HG03460 (cell line): ENCODE results near the gene GARIN5B.
"Not testable (repeated sequence)": the region's sequence is repeated elsewhere in the genome, so short reads cannot be mapped to it uniquely, and the experiment has no call there.

Experiments used
- ATAC-seq: cut with Tn5 transposase; IDR thresholded peaks from one replicate; pipeline ENCODE4 v1.9.1; 2021; ENCODE audit not compliant: unreplicated experiment

The GARIN5B gene

DNA sequence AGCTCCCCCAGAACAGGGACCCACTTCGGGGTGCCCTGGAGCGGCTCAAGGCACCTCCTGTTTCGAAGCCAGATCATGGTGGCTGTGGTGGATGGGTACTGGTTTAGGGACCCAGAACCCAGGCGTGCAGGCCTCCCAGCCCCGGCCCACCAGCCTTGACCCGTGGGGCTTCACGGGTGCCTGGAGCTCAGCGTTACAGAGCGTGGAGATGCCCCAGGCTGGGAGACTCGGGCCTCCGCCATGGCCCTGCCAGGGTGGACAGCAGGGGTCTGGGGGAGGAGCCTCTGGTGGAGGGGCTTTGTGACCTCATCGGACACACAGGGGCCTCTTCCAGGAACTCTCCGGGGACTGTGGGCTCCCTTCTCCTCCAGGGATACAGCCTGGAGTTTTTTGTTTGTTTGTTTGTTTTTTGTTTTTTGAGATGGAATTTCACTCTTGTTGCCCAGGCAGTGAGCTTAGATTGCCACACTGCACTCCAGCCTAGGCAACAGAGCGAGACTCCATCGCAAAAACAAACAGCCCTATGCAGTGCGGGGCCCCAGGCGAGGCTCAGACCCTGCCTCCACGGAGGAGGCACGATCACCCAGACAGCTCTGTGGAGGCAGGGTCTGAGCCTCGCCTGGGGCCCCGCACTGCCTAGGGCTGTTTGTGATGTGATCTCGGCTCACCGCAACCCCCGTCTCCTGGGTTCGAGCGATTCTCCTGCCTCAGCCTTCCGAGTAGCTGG, at the start of gene GARIN5B:
Gene GARIN5B, minus strand, starts transcription at position 271 of the 727 bp plus-strand sequence. Its CDS starts 194 bp downstream, at position 77.
- ATAC-seq = no peak

DNA sequence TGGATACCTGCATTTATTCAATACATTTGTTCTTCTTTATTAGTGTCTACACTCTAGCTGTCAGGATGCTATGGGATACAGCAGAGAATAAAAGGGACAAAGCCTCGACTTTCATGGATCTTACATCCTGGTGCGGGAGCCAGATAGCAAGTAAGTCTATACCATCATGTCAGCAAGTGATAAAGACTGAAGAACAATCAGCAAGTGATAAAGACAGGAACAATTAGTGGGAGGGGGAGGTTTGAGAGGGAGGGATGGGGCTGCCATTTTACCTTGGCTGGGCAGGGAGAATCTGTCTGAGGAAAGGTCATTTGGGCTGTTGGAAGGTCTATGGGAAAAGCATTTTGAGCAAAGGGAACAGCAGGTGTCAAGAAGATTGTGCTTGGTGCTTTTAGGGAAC, 47.1 kb upstream of the GARIN5B start:
- no peak for ATAC-seq

DNA sequence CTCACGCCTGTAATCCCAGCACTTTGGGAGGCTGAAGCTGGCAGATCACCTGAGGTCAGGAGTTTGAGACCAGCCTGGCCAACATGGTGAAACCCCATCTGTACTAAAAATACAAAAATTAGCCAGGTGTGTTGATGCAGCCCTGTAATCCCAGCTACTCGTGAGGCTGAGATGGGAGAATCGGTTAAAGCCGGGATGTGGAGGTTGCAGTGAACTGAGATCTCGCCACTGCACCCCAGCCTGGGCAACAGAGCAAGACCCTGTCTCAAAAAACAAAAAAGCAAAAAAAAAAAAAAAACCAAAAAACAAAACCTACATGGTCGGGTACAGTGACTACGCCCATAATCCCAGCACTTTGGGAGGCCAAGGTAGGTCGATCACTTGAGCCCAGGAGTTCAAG, 46.1 kb upstream of the GARIN5B start:
- not testable (repeated sequence) for ATAC-seq

DNA sequence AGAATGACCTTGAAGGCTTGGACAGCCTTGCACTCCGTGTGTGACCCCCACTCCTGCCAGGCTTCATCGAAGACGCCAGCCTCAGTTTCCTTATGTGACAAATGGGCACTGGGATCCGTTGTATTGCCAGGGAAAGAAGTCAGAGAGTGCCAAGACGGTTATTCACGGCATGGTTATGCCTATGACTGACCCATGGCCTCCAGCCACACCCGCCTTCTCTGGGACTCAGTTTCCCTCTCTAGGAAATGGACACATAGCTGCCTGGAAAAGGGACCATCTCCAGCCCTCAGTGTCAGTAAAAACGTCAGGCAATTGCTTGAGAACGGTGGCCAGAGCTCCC, 45.4 kb upstream of the GARIN5B start:
- ATAC-seq = no peak

DNA sequence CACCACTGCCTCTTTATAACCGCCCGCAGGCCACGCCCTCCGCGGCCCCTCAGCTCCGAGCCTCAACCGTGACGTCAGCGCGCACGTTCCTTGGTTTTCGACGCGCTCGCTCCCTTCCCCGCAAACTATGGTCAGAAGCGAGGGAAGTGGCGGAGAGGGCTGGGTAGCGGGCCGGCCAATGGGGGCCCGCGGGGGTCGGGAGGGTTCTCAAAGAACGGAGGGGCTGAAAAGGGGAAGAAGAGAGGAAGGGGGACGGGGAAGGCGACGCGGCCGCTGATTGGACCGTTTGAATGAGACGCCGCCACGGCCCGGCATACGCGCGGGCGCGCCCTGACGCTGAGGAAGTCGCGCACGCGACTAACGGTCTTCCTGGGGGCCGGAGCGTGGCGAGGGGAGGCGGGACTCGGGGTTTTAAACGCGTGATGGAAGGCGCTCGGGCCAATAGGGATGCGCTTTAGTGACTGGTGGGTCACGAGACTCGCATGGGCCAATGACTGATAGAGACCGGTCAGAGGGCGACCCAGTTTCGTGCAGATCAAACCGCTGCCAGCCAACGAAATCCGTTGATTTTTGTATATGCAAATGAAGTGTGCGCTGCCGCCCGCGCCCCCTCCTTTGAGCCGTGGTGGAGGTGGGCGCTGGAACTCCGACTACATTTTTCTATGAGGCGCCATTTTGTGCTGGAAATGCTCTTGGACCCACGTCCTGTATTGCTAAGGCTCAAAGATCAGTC, 44.9 kb upstream of the GARIN5B start:
- peak; percentile 81 for ATAC-seq

DNA sequence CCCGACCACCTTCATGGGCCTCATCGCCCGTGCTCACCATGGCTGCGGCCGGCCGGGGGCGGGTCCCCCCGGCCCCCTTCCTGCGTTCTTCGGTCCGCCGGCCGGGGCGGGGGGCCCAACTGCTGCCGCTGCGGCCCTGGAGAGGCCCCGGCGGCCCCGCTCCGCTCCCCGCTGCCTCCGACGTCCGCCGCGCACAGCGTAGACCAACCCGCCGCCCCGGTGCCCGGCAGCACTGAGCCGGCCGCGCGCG, 44.4 kb upstream of the GARIN5B start, which contains the start of gene UBE2S:
Gene UBE2S, minus strand, starts transcription at position 239 of the 250 bp plus-strand sequence. Its CDS starts 199 bp downstream, at position 40.
- not testable (repeated sequence) for ATAC-seq

DNA sequence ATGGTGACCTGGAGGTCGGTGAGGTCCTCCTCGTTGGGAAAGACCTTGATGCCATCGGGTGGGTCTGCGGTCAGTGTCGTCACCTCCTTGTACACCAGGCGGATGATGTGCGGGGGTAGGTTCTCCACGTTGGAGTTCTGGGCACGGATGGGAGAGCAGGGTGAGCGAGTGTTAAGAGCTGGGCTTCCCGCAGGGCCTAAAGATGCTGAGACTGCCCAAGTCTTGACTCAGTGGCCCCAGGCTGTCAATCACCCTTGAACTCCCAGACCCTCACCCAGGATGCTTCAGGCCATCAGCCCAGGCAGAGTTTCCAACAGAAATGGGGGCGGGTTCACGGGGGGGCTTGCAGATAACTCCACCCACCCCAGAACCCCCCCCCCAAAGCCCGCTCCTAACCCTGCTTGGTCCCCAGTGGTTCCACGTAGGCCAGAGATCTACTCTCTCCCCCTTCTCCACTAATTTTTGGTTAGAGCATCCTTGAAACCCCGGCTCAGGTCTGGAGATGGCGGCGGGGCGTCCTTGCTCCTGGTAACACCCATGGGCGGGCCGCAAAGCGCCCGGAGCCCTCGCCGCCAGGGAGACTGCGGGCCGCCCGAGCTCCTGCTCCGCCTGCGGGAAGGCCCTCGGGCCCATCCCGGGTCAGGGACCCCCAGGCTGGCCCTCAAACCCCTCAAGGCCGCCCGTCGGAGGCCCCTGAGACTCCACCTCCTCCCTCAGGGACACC, 43.9 kb upstream of the GARIN5B start:
- ATAC-seq = peak; percentile 3

DNA sequence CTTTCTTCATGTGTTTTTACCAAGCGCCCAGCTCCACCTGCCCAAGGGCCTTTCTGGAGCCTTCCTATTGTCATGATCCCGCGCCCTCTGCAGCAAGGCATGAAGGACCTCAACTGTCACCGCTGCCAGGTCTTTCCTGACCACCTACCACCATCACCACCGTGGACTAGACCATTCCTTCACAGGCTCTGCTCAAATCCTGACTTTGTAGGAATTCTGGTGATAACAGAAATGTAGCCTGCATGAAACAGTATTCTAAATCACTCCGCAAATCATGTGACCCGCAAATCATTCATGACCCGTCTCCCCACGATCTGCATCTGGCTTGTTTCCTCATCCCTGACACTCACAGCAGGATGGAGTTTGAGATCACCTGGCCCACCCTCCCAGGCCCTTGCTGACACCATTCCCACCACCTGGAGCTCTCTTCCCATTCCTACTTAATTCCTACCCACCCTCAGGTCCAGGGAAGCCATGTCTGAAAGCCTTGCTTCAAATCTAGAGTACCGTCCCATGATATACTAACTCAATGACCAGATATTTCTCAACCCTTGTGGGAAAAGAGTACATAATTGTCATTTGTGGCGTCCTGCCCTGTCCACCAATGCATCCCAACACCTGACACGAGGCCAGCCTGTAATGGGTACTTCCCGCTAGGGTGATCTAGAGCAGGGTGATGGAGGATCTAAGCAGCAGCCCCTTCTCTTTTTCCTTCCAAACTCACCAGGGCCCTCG, 43.2 kb upstream of the GARIN5B start:
- no peak for ATAC-seq

DNA sequence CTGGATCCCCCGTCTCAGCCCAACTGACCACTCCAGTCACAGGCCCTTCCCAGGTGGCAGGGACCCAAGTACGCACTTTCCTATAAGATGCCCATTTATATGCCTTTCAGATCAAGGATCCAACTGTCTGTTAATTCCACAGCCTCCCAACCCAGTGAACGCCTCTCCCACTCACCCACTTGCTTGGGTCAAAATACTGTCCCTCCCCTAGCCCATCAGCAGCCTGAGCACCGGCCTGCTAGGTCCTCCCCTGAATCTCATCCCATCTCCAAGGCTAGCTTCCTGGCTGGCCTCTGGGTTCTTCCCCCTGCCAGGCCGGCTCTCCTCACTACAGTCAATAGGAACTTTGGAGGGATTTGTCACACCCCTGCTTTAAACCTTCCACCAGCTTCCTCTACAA, 42.6 kb upstream of the GARIN5B start:
- no peak for ATAC-seq

DNA sequence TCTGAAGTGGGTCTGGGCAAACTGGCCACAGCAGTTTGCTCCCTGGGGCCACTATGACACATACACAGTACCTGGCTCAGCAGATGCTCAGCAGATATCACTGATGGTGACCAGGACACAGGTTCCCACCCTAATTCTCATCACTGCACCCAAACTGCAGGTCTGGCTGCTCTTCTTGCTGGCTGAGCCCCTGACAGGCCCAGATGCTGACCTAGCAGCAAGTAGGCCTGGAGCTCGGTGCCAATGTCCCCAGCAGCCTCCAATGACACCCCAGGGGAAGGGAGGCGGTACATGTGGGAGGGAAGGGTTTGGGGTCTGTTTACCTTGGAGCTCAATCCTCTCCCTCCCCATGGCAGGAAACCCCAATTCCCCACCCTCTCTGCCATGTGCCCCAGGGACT, 39.4 kb upstream of the GARIN5B start:
- no peak for ATAC-seq

DNA sequence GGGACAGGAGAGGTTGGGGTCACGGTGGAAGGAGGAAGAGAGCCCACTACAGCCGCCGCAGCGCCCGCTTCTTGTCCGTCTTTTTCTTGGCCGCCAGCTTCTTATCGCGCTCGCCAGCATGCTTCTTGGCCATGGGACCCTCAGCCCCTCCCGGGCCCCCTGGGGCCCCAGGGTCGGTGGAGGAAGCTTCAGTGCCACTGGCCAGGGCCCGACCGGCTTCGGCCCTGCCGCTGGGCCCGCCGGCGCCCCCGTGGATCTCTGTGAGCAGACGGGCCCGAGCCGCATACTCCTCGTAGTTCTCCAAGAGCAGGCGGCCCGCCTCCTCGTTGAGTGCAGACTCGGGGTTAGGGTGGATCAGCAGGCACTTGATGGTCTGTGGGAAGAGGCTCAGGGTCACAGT, 38.3 kb upstream of the GARIN5B start:
- not testable (repeated sequence) for ATAC-seq

DNA sequence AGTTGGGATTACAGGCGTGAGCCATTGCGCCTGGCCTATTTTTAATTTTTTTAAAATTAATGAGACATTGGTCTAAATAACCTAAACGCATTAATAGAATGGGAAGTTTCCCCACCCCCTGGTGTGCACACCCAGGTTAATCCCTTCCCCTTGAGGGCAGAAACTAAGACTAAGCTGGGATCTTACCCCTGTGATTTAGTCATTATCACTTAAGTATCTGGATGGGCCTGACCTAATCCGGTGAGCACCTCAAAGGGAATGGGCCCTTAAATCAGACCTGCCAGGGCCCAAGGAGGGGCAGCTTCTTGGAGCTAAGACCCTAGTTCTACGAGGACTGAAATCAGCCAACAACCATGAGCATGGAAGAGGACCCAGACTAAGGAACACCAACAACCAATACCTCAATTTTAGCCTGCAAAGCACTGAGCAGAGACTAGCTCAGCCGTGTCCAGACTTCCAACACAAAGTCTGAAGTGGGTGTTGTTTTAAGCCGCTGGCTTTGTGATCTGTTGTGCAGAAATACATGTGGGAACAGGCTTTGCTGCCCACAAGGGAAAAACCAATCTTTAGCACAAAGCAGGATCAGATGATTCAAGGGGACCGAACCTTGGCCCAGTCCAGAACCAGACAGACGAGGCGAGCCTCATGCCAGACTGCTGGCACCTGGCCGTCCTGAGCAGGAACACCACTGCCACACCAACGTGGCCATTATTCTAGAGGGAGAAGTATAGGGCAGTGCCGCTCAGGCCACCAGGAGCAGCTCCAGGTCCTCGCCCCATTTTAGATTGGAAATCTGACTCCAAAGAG, 37.4 kb upstream of the GARIN5B start:
- no peak for ATAC-seq

DNA sequence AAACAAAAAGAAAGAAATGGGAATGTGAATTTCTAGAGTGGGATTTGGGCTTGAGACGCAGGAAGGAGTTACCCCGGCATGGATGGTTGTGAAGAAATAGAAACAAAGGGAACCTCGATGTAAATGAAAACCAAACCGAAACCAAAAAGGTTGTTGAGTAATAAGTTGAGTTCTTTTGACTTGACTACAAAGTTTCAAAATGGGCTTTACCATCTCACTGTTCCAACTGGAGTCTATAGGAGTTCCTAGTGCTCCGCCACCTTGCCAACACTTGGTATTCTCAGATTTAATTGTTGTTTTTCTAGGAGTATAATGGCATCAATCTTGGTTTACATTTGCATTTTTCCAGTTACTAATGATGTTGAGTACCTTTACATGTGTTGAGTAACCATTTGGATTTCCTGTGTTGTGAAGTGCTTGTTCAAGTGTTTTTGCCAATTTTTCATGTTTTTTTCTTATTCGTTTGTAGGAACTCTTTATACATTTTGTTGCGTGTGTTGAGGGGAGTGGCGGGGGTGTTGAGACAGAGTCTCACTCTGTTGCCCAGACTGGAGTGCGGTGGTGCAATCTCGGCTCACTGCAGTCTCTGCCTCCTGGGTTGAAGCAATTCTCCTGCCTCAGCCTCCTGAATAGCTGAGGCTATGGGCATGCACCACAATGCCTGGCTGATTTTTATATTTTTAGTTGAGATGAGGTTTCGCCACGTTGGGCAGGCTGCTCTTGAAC, 35.3 kb upstream of the GARIN5B start:
- ATAC-seq = no peak

DNA sequence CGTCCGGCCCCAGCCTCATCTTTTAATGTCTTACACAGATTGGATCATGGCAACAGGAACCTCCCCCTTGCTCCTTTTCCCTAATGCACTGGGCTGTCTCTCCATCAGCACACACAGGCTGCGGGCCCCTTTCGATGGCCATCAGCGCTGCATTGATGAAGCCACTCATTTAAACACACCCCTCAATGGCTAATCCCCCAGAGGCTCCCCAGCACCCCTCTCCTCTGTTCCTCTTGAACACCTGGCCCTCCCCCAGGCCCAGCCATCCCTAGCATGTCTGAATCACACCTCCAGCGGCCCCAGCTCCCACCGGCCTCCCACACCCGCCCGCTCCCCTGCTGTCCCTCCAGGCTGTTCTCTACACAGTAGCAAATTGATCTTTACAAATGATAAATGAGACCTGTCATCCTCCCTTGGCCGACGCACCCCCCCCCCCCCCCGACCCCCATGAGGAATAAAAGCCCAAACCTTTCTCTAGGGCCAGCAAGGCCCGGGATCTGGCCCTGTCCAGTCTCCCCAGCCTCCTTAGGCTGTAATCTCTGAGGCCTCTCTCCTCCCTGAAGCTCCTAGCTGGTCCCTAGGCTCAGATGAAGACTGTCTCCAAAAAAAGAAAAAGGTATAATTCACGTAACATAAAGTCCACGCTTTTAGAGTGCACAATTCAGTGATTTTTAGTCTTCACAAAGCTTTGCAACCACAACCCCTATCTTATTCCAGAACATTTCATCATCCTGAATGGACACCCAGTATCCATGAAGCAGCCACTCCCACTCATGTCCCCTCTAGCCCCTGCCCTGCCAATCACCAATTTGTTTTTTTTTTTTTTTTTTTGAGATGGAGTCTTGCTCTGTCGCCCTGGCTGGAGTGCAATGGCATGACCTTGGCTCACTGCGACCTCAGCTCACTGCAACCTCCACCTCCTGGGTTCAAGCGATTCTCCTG, 30.0 kb upstream of the GARIN5B start:
- no peak for ATAC-seq

DNA sequence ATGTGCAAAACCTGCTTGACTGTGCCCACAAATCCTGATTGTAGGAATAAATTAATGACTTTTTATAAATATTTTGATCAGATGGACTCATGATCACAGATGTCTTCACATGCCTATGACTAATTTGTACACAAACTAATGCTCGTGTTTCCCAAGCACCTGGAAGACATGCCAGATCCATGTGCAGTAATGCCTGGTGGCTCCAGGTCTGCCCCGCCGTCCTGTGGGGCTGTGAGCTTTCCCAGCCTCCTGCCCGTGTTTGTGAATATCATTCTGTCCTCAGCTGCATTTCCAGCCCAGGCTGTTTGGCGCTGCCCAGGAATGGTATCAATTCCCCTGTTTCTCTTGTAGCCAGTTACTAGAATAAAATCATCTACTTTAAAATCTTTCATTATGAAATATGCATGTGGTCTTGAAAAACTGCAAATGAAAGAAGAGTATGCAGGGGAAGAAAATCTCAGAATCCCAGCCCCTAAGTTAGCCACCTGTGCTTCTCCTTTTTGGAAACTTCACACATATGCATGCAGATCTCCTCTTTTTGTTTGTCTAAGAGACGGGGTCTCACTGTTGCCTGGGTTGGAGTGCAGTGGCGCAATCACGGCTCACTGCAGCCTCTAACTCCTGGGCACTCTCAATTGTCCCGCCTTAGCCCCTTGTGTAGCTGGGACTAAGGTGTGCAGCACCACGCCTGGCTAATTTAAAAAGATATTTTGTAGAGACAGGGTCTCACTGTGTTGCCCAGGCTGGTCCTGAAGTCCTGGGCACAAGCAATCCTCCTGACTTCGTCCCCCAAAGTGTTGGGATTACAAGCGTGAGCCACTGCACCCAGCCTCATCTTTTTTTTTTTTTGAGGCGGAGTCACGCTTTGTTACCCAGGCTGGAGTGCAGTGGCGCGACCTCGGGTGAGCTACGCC, 28.9 kb upstream of the GARIN5B start:
- ATAC-seq = no peak

DNA sequence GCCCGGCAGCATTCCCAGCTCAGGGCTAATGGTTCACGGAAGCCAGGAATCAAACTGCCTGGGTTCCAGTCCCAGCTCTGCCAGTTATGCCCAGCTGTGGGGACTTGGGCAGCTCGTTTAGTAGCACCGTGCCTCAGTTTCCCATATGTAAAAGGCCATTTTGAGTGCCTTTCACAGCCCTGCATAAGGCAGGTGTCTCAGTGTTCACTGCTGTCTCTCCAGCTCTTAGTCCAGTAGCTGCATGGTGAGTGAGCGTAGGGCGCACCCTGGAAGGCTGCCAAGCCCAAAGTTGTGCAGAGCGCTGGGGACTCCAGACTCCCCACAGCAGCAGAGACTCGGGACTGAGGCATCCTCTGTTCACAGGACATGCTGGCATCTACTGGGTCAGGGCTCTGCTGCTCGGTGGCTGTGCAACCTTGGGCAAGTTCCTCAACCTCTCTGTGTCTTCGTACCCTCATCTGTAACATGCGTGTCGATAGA, 28.2 kb upstream of the GARIN5B start:
- no peak for ATAC-seq

DNA sequence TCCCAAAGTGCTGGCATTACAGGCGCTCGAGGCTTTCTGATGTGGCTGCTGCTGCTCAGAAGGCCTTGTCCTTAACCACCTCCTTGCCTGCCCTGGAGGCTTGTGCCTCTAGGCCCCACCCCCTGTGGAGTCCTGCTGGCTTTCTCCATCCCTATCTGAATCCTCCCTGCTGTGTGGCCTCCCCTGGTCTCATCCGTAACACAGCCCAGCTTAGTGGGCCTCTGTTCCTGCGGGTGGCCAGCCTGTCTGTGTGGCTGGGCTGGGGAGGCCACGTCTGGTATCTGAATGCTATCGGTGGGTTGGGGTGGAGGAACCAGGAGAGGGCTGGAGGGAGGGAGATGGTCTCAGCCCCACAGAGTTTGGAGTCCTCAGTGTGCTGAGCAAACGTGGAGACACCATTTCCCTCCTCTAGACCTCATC, 27.4 kb upstream of the GARIN5B start:
- ATAC-seq = no peak
